HG02840 (cell line): ENCODE data around the gene ASGR1.
"Not testable (repeated sequence)": the region's sequence is repeated elsewhere in the genome, so short reads cannot be mapped to it uniquely, and the experiment has no call there.

Source experiments
- ATAC-seq: cut with Tn5 transposase; IDR thresholded peaks from one replicate; pipeline ENCODE4 v1.9.1; 2021; ENCODE audit warnings: mild to moderate bottlenecking, moderate library complexity, moderate number of reproducible peaks; ENCODE audit not compliant: unreplicated experiment, low FRiP score

Gene ASGR1

DNA sequence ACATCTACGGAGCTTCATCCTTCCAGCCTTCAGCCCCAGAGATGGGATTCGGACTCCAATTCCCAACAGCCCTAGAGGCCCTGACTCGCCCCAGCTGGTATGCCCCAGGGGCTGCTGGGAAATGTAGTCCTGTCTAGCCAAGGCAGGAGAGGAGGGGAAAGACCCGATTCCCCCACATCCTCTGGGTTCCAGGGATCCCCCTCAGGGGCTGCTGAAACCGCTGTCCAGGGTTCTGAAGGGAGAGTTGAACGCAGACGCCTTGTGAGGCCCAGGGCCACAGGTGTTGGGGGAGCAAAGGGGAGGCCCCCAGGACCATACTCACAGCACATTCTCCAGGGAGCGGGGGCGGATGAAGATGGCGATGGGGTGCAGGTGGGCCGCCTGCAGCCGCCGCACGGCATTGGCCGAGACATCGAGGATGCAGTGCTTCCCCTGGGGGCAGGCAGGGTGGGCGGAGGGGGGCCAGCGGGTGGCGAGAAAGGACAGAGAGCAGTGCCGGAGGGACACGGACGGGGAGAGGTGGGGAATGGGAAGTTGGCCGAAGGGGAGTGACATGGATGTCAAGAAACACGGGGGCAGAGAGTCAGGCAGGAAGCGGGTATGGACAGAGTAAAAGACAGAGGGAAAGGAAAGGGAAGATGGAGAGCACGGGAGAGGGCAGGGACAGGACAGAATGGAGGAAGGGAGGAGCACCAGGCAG is 12.6 kb upstream of the ASGR1 start:
- ATAC-seq, result no peak

DNA sequence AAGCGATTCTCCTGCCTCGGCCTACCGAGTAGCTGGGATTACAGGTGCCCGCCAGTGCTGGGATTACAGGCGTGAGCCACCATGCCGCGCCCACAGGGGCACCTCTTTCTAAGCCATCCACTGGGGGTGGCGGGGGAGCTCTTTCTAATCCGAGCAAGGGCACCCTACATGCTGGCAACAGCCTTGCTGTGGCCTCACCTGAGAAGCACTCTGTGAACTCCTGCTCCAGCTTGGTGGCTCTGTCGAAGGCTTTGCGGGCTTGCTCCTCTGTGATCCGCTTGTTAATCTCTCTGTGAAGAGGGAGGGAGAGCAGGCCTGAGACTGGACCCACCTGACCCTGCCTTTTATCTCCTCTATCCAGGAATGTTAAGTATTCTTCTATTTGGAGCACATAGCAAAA is 11.9 kb upstream of the ASGR1 start:
- no peak for ATAC-seq

DNA sequence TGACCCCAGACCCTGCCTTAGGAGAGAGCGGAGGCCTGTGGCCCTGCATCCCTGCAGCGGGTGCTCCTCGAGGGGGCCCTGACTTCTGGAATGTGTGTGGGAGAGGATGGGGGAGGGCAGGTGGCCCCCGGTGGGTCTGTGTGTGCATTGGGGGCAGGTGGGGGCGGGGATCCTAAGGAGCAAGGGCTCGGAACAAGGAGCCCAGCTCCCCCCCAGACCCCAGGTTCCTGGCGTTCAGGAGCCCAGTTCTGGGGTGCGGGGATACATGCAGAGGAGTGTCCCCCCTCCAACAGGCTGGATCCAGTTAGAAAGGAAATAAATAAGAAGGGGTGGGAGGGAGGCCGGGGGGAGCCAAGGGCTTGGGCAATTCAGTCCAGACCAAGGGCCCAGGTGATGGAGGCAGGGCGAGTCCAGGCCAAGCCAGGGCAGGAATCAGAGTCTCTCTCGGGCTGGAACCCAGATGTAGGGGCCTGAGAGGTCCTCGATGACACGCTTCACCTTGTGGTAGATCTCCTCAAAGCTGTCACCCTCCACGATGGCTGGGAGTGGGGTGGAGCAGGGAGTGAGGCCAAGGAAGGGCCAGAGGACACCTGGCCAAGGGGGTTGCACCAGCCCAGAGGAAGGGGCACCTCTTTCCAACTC is 11.2 kb upstream of the ASGR1 start:
- no peak for ATAC-seq

DNA sequence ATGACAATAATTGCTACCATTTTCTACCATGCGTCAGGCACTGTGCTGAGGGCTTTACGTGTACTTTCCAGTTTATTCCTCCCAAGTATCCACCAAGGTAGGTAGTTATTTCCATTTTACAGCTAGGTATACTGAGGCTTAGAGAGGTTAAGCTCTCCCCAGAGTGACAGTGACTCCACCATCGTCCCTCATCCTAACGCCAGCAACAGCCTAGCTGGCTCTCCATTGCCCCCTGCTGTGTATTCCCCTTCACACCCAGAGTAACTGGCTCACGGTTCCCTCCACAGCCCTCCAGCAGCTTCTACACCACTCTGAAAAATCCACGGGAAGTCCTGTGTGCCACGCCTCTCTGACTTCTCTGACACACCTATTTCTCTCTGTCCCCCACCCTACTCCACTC is 7.1 kb upstream of the ASGR1 start:
- ATAC-seq, result no peak

DNA sequence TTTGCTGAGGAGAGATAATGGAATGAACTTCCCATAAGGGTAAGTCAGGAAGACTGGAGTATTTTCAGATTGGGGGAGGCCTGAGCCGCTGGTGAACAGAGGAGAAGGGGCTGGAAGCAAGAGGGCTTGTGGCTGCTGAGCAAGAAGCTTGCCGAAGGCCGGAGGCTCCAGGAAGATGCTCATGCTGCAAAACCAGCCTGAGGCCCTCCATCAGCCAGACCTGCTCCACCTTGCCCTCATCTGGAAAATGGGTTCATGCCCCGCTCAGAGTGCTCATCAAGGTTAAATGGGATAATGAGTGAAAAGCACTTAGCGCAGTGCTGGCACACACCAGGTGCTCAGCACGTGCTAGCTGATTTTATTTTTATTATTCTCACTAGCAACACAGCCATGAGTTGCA is 5.5 kb upstream of the ASGR1 start:
- ATAC-seq, result no peak

DNA sequence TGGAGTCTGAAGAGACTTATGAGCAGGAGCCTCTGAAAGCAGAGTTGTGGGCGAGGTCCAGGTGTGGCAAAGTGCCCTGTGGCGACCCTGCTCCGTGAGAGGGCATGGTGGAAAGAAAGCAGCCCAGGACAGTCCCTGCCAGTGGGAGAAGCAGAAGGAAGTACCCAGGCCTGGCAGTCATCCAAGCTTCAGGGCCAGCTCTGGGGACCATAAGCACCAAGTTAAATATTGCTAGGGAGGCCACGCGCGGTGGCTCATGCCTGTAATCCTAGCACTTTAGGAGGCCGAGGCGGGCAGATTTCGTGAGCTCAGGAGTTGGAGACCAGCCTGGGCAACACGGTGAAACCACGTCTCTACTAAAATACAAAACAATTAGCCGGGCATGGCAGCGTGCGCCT is 4.9 kb upstream of the ASGR1 start:
- no peak for ATAC-seq

DNA sequence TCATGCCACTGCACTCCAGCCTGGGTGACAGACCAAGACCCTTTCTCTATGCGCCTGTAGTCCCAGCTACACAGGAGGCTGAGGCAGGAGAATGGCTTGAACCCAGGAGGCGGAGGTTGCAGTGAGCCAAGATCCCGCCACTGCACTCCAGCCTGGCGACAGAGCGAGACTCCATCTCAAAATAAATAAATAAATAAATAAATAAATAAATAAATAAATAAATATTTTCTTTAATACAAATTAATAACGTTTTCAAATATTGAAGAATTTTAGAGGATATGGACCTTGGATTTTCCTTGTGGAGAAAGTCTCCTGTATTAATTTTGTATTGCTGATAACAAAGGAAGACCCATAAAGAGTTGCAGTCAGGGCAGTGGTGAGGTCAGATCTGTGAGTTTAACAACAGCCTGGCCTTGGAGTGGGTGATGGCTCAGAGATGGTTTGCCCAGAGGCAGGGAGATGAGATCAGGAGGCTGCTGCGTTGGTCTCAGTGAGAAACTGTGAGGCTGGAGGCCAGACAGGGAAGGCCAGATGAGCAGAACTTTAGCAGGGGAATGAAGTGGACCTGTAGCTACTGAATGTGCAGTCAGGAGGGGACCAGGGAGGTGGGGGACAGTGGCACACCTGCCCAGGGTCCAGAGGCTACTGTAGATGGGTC is 4.4 kb upstream of the ASGR1 start:
- no peak for ATAC-seq

DNA sequence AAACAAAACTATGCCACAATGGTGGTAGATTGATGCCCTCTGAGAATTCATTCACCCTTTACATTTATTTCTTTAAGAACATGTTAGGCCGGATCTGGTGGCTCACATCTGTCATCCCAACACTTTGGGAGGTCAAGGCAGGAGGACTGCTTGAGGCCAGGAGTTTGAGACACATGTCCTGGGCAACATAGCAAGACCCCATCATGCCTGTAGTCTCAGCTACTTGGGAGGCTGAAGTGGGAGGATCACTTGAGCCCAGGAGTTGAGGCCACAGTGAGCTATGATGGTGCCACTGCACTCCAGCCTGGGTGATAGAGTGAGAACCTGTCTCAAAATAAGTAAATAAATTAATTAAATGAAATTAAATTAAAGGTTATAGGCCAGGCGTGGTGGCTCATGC is 2.9 kb upstream of the ASGR1 start:
- not testable (repeated sequence) for ATAC-seq

DNA sequence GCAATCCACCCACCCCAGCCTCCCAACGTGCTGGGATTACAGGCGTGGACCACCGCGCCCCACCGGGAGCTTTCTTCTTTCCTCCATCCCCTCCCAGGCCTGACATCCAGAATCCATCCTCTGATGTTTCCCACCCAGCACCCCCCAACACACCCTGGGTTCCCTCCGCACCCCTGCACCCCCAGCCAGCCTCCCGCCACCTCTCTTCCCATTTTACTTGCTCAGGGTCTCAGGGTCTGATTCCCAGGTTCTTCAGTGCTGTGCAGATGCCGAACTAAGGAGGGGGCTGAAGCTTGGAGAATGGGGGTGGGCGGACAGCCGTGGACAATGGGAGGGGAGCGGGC is 225 bp downstream of the ASGR1 start:
- ATAC-seq, result no peak

DNA sequence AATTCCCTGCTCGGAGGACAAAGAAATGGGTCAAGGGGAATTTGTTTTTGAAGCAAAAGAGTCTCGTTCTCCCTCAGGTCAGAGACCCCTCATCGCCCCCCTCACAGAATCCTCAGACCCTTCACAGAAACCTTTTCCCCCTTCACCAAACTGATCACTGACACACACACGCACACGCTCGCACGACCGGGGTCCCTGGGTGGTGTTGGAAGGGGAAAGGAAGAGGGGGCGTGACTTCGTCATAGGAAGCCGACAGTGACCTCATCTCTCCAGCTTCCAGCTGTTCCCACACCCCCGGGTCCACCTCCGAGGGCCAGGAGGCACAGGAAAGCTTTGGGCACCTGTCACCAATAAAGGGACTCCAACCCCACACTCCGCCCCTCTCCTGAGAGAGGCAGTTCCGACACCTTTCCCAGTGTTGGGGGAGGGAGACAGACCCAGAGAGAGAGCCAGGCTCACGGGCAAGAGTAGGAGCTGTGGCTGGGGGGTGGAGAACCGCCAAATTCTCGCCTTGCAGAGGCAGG is 1.2 kb downstream of the ASGR1 start:
- ATAC-seq, result no peak

DNA sequence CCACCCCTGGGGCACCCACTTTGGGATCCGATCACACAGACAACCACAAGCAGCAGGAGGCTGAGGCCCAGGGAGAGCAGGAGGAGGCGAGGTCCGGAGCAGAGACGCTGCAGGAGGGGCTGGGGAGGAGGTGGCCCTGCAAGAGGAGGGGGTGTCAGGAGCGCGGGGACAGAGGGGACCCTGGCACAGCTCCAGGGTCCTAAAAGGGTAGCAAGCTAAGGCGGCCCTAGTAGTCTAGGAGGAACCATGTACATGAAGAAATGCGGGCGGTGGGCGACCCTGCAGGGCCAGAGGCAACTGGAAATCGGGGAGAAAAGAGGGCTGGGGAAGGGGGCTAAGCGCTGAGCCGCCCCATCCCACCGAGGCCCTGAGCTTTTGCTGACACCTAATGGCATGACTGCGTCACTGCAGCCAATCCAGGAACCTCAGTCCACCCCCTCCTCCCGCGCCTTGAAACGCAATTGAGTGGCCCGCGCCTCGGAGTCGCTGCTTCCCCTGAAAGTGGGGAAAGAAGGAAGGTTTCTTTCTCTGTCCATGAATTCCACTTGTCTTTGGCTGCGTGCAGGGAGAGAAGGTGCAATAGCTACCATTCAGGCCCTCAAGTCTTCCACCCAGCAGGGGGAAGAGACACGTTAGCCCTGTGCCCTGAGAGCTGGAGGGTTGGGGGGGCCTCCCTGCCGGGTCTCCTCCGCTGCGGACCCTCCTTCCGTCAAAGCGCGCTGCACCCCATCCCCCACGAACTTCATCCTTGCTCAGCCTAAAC is 1.8 kb downstream of the ASGR1 start:
- ATAC-seq, result no peak

DNA sequence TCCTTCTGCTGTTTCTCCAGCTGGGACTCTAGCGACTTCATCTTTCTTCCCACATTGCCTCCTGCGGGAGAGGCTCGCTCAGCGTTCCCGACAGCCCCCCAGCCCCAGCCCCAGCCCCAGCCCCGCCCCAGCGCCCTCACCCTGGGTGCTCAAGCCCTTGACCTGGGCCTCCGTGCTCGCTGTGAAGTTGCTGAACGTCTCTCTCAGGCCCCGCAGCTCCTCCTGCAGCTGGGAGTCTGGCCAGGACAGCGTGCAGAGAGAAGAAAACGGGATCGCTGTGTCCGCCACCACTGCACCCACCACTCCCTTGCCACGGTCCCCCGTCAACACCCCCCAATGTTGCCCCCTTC is 2.4 kb downstream of the ASGR1 start:
- ATAC-seq, result no peak

DNA sequence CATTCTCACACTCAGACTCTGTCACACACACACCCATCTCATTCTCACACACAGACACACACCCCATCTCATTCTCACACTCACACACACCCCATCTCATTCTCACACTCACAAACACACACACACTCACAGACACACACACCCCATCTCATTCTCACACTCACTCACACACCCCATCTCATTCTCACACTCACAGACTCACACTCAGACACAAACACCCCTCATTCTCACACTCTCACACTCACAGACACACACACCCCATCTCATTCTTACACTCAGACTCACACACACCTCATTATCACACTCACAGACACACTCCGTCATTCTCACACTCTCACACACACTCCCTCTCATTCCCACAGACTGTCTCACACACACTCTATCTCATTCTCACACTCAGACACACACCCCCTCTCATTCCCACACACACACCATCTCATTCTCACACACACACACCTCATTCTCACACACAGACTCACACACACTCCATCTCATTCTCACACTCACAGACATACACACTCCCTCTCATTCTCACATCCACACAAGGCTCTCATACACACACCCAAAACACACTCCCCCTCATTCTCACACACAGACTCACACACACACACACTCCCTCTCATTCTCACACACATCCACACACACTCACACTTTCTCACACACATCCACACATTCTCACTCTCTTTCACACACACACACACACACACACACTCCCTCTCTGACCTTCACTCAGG is 2.9 kb downstream of the ASGR1 start:
- no peak for ATAC-seq

DNA sequence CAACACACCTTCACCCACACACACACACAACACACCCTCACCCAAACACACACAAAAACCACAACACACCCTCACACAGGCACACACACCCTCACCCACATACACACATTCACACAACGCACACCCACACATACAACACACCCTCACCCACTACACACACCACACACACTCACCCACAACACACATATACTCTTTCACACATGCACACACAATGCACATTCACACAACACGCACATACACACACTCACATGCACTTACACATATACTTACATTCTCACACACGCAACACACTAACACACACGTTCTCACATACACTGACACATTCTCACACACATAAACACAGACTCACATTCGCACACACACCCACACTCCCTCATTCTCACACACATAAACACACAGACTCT is 3.8 kb downstream of the ASGR1 start:
- no peak for ATAC-seq

DNA sequence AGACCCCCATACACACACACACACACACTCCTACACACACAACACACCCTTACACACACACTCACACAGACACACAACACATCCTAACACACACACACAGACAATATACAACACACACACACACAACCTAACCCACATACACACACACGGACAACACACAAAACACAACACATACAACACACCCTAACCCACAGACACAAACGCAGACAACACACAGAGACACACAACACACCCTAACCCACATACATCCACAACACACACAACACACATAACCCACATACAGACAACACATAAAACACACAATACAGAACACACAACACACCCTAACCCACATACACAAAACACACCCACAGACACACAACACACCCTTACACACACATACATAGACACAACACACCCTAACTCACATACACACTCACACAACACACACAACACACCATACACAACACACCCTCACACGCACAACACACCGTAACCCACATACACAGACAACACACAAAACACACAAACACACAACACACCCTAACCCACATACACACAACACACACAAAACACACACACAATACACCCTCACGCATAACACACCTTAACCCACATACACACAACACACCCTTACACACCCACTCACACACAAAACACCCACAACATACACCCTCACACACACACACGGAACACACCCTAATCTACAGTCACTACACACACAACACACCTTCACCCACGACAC is 4.4 kb downstream of the ASGR1 start:
- no peak for ATAC-seq

DNA sequence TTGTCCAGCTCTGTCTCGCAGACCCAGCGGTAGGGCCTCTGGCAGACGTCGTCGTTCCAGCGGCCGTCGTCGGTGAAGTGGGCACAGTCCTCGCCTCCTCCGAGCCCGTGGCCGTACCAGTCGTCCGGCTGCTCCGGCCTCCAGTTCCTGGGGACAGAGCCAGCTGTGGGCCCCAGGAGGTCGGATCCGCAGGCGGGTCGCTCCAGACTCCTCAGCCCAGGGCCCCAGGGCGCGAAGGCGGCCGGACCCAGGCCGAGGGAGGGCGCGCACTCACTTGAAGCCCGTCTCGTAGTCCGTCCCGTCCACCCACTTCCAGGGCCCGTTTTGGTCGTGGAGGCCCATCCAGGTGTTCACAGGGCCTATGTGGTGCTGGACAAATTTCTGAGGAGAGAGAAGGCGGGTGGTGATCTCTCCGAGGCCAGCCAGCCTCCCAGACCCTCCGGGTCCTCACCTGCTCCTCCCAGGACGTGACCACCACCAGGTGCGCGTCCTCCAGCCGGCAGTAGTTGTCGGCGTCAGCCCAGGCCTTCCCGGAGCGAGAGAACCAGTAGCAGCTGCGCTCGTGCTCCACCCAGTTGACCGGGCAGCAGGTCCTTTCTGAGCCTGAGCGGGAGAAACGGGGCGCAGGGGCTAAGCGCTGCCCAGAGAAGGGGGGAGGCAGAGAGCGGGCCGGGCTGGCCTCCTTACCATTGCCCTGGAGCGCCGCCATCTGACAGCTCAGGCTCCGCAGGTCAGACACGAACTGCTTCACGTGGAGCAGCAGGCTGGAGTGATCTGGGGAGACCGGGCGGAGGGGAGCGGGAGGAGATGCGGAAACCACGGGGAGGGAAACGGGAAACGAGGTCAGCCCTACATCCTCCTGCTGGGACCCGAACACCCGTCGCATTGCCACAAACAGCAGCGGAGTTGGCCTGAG is 5.2 kb downstream of the ASGR1 start:
- no peak for ATAC-seq

DNA sequence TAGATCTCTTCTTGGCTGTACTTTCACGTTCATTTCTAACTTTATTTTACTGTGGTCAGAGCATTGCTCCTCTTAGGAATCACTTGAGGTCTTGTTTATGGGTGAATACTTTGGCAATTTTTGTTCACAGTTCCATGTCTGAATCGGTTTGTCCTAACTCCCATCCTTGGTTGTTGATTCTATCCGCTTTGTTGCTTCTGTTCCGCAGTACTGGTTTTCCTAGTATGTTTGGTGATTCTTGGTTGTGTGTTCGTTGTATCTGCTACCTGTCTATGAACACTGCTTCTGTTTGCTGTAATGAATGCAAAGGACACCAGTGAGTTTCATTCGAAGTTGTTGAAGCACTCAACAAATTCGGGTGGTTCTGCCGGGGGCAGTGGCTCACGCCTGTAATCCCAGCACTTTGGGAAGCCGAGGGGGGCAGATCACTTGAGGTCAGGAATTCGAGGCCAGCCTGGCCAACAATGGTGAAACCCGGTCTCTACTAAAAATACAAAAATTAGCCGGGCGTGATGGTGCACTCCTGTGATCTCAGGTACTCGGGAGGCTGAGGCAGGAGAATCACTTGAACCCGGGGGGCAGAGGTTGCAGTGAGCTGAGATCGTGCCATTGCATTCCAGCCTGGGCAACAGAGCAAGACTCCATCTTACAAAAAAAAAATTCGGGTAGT is 6.5 kb downstream of the ASGR1 start:
- ATAC-seq, result not testable (repeated sequence)

DNA sequence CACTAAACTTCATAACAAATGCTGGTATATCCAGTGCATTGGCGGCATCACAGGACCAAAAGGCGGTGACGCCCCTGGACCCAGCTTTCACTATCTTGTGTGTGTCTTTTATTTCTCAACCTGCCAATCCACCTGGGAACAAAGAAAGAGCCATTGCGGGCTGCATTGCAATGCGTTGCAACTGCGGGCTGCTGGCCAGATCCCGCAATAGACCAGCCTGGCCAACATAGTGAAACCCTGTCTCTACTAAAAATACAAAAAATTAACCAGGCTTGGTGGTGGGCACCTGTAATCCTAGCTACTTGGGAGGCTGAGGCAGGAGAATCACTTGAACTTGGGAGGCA is 9.6 kb downstream of the ASGR1 start:
- ATAC-seq, result not testable (repeated sequence)
